Uterus (tissue), 4 donors: ENCODE measurements around the gene CCNB1IP1. TPM values are rescaled to one million over a fixed set of nuclear protein-coding genes. Genes with fewer than 3 reads are reported as not detected.
"Not testable (repeated sequence)": the region's sequence is repeated elsewhere in the genome, so short reads cannot be mapped to it uniquely, and the experiment has no call there.

Experiments
- DNase-seq, 2 donors: peaks; one replicate each; pipeline ENCODE4 v3.0.0-alpha.2; 2019 to 2020
- H3K27ac ChIP-seq, 2 donors: fragments of 200-600 bp; sonication (generic); 1 replicate in 1 of 2; 2 replicates in 1 of 2; pipeline ENCODE4 v1.5.1; 2016 to 2018
- H3K27me3 ChIP-seq, 2 donors: fragments of 200-600 bp; sonication (generic); one replicate each; pipeline ENCODE4 v1.5.1; 2018 to 2019; ENCODE audit warnings: control low read depth in 1 of 2
- H3K36me3 ChIP-seq, 2 donors: fragments of 200-600 bp; sonication (generic); one replicate each; pipeline ENCODE4 v1.5.1; 2019; ENCODE audit warnings: control low read depth in 1 of 2
- H3K4me1 ChIP-seq, 2 donors: fragments of 200-600 bp; sonication (generic); one replicate each; pipeline ENCODE4 v1.5.1; 2018 to 2019; ENCODE audit warnings: control low read depth in 1 of 2
- H3K4me3 ChIP-seq, 2 donors: fragments of 200-600 bp; sonication (generic); 1 replicate in 1 of 2; 2 replicates in 1 of 2; pipeline ENCODE4 v1.5.1; 2018 to 2019; ENCODE audit warnings: mild to moderate bottlenecking in 1 of 2
- H3K9me3 ChIP-seq, 2 donors: fragments of 200-600 bp; sonication (generic); one replicate each; pipeline ENCODE4 v1.5.1; 2019; ENCODE audit warnings: control low read depth in 1 of 2
- CTCF ChIP-seq, 4 experiments: fragments of 200-600 bp in 2 of 4; fragments of 450-650 bp in 2 of 4; sonication (generic) in 2 of 4; IDR thresholded peaks; one replicate each; pipeline ENCODE4 v1.5.1; 2016 to 2019; ENCODE audit warnings: antibody characterized with exemption in 4 of 4, mild to moderate bottlenecking in 2 of 4, moderate library complexity in 1 of 4
- POLR2A ChIP-seq, 2 donors: fragments of 450-650 bp; IDR thresholded peaks; one replicate each; pipeline ENCODE4 v1.6.1; 2016; ENCODE audit warnings: antibody characterized with exemption in 2 of 2, mild to moderate bottlenecking in 1 of 2, moderate library complexity in 1 of 2
- intact Hi-C: fragments of 100-400 bp; cut with DNase I; formaldehyde crosslinking; loops from one replicate; pipeline ENCODE4 v1.15.1; 2023; ENCODE audit warnings: low total_unique reads
- total RNA-seq, 4 donors: library from RNA; depleted of rRNA in 3 of 4; stranded (reverse); fragments of >200 nt in 3 of 4; gene quantifications; one replicate each; pipeline versions ENCODE4 v1.1.0 to v1.2.4, GENCODE V29; 2014 to 2023
- donor health status: DM: yes; HTN: yes; CAD: no.

CCNB1IP1 gene
- total RNA-seq, 4 donors from 2014 or later = 45.1 to 118 (median 60.4) TPM

- H3K4me3 ChIP-seq = no peak overlapping the region
- DNase-seq = no peak
- H3K27me3 ChIP-seq = no peaks in the 10 kb centered on the region
- TF ChIP-seq POLR2A (IDR thresholded peaks at IDR 0.05) (no peak), CTCF (IDR thresholded peaks at IDR 0.05) (no peak)
- H3K36me3 ChIP-seq = no peaks in the 10 kb centered on the region
- no peak overlapping the region for H3K27ac ChIP-seq
- intact Hi-C loops = no loop called here
- H3K9me3 ChIP-seq = no peaks in the 10 kb centered on the region
- no peaks in the 10 kb centered on the region for H3K4me1 ChIP-seq
These were observed 12.3 kb upstream of the CCNB1IP1 start for GRCh38 chr14:20345366-20345765.

- no peak for DNase-seq
- Histone ChIP-seq H3K9me3 (no peaks in the 10 kb centered on the region), H3K27me3 (no peaks in the 10 kb centered on the region), H3K4me3 (peak overlapping the region; percentile 70 to 85), H3K27ac (peak overlapping the region; percentile 97 to 99), H3K36me3 (no peaks in the 10 kb centered on the region), H3K4me1 (no peaks in the 10 kb centered on the region)
- intact Hi-C loops = no loop called here
- TF ChIP-seq CTCF (IDR thresholded peaks at IDR 0.05) (no peak), POLR2A (IDR thresholded peaks at IDR 0.05) (no peak)
These were observed 10.8 kb upstream of the CCNB1IP1 start for GRCh38 chr14:20343862-20344220.

GRCh38 chr14:20343092-20343861 is 10.2 kb upstream of the CCNB1IP1 start, which contains the start of gene PARP2:
Gene PARP2, plus strand, starts transcription at chr14:20343635. Its CDS starts 7 bp downstream, at chr14:20343642.
- no peaks in the 10 kb centered on the region for H3K9me3 ChIP-seq
- TF ChIP-seq CTCF (IDR thresholded peaks at IDR 0.05) (peak in 2 of 4 experiments; percentile 8 to 33), POLR2A (IDR thresholded peaks at IDR 0.05) (peak; percentile 67 to 84)
- no peaks in the 10 kb centered on the region for H3K4me1 ChIP-seq
- intact Hi-C loops = no loop called here
- peak within 1 kb of the TSS; percentile 70 to 85 for H3K4me3 ChIP-seq
- no peaks in the 10 kb centered on the region for H3K27me3 ChIP-seq
- H3K27ac ChIP-seq = peak within 1 kb of the TSS; percentile 97 to 99
- peak; percentile 95 to 97 for DNase-seq
- H3K36me3 ChIP-seq = no peaks in the 10 kb centered on the region

GRCh38 chr14:20341646-20342045 is 8.6 kb upstream of the CCNB1IP1 start:
- no peak for TF ChIP-seq CTCF (IDR thresholded peaks at IDR 0.05)
- TF ChIP-seq POLR2A (IDR thresholded peaks at IDR 0.05) = no peak
- Histone ChIP-seq H3K4me1 (no peaks in the 10 kb centered on the region), H3K36me3 (no peaks in the 10 kb centered on the region), H3K27me3 (no peaks in the 10 kb centered on the region), H3K9me3 (no peaks in the 10 kb centered on the region), H3K27ac (peak overlapping the region; percentile 97 to 99), H3K4me3 (peak overlapping the region; percentile 70 to 85)
- intact Hi-C loops = no loop called here
- DNase-seq = no peak

DNA sequence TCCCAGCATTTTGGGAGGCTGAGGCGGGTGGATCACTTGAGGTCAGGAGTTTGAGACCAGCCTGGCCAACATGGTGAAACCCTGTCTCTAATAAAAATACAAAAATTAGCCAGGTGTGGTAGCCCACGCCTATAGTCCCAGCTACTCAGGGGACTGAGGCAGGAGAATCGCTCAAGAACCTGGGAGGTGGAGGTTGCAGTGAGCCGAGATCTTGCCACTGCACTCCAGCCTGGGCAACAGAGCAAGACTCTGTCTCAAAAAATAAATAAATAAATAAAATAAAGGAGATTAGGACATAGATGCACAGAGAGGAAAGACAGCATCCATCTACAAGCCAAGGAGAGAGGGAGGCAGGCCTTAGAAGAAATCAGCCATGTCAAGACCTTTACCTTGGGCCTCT is 8.0 kb upstream of the CCNB1IP1 start:
- intact Hi-C loops, H3K36me3 ChIP-seq, H3K27me3 ChIP-seq, H3K4me3 ChIP-seq, DNase-seq, H3K4me1 ChIP-seq, H3K27ac ChIP-seq, H3K9me3 ChIP-seq: not testable (repeated sequence)
